ENCODE measurements around the gene COL1A1.

The COL1A1 gene

DNA sequence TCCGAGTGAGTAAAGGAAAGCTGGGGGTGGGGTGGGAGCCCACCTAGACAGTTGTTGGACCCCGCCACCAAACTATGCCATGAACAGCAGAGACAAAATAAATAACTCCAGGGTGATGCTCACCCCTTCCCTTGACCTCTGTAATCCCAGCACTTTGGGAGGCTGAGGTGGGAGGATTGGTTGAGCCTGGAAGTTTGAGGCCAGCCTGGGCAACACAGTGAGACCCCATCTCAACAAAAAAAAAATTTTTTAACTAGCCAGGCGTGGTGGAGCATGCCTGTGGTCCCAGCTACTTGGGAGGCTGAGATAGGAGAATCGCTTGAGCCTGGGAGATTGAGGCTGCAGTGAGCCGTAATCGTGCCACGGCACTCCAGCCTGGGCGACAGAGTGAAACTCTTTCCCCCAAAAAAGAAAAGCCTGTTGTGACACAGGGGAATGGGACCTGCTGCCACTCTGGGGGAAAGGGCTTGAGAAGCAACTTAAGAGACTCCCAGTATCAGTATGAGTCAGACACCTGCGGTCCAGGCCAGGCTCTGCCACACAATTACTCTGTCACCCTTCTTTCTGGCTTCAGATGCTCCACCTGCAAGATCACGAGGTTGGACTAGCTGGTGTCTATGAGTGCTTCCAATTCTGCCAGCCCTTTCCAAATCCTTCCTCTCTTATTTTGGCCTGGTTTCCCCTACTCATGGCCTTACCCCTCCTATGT is 30.6 kb downstream of the COL1A1 start:
- no peak for DNase-seq

DNA sequence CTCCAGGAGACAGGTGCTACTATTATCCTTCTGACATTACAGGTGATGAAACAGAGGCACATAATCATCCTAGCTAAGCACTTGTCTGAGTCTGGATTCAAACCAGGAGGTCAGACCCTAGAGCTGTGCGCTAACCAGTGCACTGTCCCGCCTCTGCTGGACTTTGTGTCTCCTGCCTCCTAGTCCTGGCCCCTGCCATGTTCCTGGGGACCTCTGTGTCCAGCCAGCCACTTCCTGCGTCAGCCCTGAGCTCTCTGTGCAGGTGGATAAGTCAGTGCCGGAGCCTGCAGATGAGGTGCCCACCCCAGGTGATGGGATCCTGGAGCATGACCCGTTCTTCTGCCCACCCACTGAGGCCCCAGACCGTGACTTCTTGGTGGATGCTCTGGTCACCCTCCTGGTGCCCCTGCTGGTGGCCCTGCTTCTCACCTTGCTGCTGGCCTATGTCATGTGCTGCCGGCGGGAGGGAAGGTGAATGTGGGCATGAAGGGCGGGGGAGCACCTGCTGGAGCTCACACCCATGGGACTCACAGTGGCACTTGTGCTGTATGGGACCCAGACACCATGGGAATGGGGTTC is 31.5 kb downstream of the COL1A1 start:
- DNase-seq = no peak

DNA sequence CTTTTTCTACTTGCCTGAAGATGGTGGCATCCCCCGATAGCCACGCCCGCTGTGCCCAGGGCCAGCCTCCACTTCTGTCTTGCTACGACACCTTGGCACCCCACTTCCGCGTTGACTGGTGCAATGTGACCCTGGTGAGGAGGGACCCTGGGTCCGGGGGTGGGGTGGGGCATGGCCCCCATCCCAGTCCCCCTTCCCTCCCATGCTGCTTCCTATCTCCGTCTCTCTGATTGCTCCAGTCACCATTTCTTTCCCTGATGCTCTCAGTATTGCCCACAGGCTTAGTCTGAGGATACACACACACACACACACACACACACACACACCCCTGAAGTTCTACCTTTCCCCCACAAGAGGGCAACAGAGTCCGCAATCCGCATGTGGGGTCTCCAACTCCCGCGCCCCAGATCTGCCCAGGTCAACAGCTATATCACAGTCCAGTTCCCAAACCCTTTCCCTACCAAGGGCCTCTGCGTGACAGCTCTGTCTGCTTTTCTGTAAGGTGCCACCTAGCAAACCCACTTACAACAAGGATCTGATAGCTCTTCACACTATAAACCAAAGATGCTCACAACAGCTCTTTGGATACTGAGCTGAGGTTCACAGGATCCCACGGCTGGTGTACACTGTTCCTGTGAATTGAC is 32.2 kb downstream of the COL1A1 start:
- DNase-seq = peak; percentile 92 to 96

DNA sequence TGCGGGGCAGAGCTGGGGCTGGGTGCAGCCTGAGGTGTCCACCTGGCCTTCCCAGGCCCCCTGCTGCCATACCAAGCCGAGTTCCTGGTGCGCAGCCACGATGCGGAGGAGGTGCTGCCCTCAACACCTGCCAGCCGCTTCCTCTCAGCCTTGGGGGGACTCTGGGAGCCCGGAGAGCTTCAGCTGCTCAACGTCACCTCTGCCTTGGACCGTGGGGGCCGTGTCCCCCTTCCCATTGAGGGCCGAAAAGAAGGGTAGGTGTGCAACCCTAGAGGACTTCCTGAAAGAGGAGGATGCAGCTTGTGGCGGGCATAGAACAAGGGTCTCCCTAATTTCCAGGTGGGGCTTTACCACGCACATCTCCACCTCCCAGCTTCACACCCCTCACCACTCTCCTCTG is 33.1 kb downstream of the COL1A1 start:
- DNase-seq = no peak

DNA sequence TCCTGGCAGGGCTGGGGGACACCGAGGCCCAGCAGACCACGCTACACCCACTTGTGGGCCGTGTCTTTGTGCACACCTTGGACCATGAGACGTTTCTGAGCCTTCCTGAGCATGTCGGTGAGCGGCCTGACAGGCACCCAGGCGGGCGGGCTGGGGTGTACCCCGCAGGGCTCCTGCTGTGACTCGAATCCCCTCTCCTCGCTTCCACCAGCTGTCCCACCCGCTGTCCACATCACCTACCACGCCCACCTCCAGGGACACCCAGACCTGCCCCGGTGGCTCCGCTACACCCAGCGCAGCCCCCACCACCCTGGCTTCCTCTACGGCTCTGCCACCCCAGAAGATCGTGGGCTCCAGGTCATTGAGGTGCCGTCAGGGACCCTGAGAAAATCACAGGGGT is 34.1 kb downstream of the COL1A1 start:
- no peak for DNase-seq

DNA sequence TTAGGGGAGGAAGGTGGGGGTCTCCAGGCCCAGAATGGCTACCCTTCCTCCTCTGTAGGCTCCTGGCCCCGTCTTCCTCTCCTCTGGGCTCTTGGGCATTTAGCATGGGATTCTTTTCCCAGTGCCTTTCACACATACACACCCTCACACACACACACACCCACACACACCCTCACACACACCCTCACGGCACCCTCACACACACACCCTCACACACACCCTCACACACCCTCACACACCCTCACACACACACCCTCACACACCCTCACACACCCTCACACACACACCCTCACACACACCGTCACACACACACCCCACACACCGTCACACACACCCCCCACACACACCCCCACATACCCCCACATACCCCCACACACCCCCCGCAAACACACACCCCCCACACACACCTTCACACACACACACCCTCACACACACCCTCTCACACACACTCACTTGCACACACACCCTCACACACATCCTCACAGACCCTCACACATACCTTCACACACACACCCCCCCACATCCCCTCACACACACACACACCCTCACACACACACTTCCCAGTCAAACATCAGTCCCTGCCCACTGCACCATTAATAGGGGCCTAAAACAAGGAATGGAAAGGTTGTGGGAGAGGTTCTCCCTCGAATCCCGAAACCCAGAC is 34.8 kb downstream of the COL1A1 start:
- no peak for DNase-seq

DNA sequence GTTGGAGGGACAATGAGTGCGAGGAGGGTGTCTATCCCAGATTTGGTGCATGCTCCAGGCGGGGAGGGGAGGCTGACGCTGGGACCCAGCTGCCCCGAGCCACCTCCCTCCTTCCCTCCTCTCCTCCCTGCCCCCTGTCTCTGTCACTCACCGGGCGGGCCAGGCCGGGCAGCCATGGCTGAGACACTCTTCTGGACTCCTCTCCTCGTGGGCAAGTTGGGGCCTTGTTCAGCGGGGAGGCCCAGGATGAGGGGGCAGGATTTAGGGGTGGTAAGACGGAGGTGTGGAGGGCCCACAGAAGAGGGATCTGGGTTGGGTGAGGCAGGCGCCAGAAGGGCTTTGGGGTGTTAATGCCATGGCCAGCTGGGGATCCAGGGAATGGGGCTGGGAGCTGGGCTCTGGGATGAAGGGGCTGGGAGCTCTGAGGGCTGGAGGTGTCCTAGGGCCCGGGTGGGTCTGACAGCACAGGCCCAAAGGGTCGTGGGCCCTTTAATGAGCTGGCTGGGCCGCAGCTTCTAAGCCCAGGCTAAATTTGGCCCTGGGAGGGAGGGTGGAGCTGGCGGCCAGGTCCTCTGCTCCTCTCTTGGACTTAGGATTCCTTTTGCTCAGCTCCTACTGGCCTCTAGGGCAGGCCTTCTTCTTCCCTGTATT is 35.4 kb downstream of the COL1A1 start, which contains the start of gene SGCA:
TSS of gene SGCA (plus strand) at position 139 of the 651 bp plus-strand sequence. CDS start at position 175, 36 bp downstream.
- no peak for DNase-seq

DNA sequence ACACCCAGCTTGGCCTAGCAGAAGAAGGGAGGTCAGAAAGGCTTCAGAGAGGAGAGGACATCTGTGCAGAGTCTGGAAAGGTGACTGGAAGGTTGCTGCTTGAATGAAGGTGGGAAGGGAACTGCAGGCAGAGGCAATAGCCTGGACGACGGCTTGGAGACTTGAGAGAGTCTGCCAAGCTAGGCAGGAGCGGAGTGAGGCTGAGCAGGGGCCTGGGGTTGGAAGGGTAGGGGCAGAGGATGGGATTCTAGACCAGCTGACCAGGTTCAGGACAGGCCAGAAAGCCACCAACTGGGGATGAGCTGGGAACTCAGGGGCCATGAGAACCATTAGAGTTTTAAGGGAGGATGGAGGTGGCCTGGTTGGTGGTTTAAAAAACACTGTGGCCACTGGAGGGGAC is 36.0 kb downstream of the COL1A1 start:
- DNase-seq = no peak

DNA sequence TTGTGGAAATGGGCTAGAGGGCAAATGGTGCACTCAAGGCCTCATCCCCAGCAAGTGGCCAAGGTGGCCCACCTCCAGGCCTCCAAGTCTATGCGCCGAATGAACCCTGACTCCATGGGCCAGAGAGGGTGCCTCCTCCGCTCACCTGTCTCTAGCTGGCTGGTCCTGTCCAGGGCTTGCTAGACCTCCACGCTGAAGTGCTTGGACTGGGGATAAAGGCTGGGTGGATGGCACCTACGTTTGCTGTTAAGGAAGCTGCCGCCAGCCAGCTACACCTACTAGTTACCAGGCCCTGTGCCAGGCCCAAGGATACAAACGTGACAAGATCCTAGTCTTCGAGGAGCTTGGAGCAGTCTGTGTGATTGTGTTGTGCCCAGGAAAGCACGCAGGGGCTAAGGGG is 36.4 kb downstream of the COL1A1 start:
- DNase-seq = no peak

DNA sequence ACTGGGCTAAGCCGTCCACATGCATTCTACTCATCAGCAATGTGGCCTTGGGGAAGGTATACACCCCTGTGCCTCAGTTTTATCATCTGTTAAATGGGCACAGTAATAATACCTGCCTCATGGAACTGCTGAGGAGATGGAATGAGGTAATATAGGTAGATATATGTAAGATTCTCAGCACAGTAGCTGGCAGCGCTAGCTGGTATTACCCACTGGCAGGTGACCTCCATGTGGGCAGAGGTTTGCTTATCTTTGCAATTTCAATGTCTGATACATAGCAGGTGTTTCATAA is 36.8 kb downstream of the COL1A1 start:
- no peak for DNase-seq

DNA sequence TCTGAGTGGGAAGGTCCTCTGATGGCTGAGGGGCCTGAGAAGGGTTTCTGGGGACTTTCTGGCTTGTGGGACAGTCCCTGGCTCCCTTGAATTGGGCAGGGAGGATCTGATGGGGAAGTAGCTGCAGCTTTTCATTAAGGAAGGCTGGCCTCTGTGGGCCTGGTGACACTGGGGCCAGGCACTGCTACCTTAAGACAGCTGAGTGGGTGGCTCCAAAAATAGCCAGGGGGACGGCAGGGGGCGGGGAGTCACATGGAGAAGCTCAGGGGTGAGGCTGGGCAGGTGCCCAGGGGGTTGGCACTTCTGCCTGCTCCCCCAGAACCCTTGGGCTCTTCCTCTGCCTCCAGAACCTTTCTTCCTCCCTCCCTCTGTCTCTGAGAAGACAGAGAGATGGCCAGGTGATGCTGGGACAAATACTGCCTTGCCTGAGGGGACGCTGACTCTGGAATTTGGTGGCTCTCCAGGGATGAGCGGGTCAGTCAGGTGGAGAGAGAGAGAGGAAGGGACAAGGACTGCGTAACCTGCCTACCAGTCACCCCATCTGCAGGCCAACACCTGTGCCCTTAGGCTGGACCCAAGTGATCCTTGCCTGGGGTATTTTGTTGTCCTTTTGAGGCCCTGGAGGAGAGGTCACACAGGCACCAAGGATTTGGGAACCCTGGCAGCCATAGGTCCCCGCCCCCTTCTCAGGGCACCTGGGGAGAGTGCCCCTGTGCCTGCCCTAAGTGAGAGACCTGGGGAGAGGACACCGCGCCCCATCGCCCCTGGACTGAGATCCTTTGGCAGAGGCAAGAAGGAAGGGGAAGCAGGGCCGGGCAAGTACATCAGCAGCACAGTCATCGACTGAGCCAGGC is 37.4 kb downstream of the COL1A1 start:
- DNase-seq = peak; percentile 51 to 57

DNA sequence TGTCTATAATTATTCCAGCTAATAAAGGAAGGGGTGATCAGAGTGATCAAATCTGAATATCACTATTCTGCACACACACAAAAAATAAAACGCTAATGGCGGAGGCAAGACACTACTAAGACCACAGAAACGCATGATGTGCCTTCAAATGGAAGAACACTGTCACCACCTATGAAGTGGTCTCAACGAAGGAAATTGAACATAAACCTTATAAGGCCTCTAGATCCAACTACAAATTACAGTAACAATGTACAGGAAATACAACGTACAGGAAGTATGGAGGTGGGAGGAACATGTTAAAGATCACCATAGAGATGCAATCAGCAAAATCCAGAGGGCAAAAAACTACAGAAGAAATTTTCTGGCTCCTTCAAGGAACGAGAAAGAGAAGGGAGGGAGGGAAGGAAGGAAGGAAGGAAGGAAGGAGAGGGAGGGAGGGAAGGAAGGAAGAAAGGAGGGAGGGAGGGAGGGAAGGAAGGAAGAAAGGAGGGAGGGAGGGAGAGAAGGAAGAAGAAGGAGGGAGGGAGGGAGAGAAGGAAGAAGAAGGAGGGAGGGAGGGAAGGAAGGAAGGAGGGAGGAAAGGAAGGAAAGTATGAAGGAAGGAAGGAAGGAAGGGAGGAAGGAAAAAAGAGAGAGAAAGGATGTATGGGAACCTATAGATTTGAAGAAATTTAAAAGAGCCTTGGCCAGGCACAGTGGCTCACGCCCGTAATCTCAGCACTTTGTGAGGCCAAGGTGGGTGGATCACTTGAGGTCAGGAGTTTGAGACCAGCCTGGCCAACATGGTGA is 38.8 kb downstream of the COL1A1 start:
- DNase-seq = no peak

DNA sequence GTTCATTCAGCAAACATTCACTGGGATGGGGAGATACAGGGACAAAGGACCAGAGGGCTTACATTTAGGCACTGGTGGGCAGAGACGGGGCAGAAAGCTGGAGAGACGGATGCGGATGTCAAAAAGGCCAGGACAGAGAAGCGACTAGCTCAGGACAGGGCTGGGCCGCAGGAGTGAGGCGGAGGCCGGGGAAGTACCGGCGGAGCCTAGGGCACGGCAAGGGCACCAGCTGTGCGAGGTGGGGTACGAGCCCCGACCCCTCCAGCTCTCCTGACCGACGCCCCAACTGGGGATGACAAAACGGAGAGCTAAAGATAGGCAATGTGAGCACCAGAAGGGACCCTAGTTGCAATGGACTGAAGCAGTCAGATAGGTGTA is 39.5 kb downstream of the COL1A1 start:
- DNase-seq = no peak

DNA sequence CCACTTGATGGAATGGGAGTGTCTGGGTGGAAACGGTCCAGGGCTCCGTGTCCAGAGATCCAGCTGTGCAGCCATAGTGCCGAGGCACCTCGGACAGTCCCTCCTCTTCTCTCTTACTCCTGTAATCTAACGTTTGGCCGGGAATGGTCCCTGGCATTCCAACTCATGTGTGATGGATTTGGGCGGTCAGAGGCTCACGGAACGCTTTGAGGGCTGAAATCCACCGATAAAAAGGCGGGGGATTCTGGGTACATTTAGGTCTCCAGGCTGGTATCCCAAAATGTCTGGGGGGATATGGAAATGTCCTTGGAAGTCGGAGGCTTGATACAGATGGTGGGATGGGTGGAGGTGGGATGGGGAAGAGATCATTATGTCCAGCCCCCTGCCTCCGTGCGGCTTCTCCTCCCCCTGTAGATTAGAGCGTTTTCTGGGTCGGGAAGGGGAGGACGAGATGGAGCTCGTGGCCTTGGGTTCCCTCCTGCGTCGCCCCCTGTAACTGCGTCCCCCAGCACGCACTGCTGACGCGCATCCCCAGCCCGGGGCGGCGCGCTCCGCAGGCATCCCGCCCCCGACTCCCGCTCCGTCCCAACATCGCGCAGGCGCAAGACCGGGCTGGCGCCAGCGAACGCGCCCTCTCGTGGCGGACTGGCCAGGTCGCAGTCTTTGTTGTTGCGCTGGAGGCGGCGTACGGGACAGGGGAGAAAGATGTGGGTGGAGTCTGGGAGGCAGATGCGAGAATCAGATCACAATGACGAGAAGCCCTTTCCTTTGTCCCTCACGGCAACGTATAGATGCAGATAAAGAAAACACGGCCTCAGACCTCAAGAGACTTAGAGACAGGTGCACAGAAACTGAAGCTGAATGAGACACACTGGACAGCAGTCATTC is 40.2 kb downstream of the COL1A1 start:
- peak; percentile 93 to 98 for DNase-seq

DNA sequence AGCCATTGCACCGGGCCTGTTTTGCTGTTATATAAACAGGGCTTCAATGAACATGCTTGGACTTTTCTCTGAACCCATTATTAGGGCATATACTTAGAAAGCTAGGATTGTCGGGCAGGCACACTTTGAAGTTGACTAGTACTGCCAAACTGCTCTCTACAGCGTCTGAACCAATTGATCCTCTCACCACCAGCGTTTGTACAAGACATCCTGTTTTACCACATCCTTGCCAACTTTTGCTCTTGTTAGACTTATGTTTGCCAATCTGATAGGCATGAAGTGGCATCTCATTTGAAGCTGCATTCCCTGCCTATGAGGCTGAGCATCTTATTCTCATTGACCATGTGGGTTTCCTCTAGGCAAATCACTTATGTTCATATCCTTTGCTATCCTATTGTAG is 43.5 kb downstream of the COL1A1 start:
- DNase-seq = no peak

DNA sequence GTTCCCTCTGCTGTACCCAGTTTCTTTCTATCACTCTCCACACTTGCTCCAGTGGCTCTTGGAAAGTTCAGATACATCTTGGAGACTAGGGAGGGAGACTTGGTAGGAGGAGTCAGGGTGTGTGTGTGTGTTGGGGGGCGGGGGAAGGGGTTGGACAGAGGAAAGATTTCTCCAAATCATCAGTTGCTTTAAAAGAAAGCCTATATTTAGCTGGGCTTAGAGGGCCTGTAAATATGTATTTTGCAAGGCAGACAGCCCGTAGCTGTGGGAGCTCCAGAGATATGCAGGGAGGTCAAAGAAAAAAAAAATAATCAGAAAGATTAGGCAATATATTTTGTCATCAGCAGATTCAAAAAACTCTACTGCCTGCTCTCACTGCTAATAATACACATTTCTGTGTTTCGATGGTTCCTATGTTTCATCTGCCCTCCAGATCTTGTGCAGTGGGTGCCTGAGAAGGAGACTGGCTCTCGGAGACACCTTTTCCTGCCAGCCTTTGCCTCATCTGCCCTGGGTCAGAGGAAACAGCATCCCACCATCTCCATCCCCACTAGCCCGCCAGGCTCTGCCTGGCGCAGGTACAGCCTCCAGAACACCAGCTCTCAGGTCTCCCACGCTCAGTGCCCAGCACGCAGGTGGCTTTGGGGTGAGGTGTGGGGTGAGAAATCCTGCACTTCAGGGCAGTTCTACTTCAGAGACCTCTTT is 46.2 kb downstream of the COL1A1 start:
- no peak for DNase-seq

DNA sequence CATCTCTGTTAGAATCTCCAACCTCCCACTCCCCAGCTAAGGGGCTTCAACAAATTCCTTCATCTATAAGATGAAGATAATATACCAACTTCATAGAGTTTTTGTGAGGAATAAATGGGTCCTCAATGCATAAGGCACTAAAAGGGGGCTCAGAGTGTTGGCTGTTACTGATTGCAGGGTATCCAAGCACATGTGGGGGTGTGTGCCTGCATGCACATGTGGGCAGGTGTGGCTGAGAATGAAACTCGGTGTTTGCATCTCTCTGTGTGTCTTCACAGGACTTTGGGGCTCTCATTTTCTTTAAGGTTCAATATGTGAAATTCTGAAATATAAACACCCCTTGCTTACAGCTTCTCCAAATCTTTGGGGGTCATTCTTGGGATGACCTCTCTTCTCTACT is 46.8 kb downstream of the COL1A1 start:
- DNase-seq = no peak

DNA sequence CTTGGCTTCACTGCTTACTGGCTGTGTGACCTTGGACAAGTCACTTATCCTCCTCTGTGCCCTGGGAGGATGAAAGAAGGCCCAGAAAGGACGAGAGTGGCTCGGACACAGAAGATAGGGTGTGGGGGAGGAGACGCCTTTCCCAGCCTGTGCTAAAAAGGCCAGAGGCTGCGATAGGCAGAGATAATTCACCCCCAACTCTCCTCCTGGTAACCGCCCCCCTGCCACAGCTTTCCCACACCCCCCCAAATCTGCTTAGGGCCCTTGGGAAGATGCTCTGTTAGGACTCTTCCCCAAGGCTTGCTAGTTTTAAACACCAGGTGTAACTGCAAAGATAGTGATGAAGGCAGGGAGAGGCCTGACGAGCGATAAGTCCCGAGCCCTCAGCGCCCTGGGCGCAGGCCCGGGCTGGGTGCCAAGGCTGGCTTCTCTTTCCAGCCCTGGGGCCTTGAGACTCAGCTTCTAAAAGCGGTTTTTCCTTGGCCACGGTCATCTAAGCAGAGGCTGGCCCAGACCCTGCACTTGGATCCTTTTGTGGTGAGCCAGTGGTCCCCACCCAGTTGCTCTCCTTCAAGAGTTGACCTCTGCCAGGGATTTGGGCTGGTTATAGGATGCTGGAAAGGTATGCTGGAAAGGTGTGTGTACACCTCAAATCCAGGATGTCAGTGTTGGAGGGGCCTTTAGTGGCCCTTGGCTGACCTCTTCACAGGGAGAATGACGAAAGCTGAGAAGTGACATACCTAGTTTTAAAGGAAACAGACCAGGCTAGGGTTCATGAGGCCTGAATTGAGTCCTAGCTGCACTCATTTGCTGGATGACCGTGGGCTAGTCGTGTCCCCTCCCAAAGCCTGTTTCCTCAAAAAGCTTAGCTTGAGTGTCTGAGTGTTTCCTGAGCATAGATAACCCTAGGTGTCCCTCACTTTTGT is 47.5 kb downstream of the COL1A1 start:
- no peak for DNase-seq

DNA sequence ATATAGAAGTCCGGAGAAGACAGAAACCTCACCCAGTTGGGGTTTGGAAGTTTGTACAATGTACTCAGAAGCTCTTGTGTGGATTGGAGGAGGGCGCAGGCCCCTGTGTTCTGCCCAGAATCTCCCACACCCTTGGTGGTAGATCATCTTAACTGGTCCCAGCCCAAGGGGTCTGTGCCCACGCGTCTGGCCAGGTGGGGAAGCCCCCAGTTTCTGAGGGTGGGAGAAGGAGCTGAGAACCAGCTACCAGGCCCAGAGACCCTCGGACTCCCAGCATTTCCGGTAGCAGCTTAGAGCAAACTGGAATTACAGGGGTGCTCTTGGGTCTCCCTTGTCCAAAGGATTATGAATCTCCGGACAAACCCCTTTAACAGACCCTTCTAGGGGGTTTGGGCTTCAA is 48.7 kb downstream of the COL1A1 start:
- DNase-seq = no peak

Measured in Kasumi-1 (cell line).